BE2C (cell line): ENCODE data around the gene SEC14L5.
"Not testable (repeated sequence)": the region's sequence is repeated elsewhere in the genome, so short reads cannot be mapped to it uniquely, and the experiment has no call there.

Experiments used
- DNase-seq: peaks from one replicate; pipeline ENCODE4 v3.0.0-alpha.2; 2020
- H3K27me3 ChIP-seq: fragments of 250-450 bp; sonication (Bioruptor Pico); 2 replicates; pipeline ENCODE4 v1.5.1; 2020; ENCODE audit warnings: mild to moderate bottlenecking
- H3K36me3 ChIP-seq: fragments of 250-450 bp; sonication (Bioruptor Pico); 2 replicates; pipeline ENCODE4 v1.5.1; 2020; ENCODE audit warnings: mild to moderate bottlenecking
- H3K4me1 ChIP-seq: fragments of 250-450 bp; sonication (Bioruptor Pico); 2 replicates; pipeline ENCODE4 v1.5.1; 2020
- H3K4me3 ChIP-seq: 2 replicates; pipeline ENCODE4 v1.5.1; 2011; ENCODE audit warnings: low read depth, low read length
- H3K9me3 ChIP-seq: fragments of 250-450 bp; sonication (Bioruptor Pico); 2 replicates; pipeline ENCODE4 v1.5.1; 2020
- TF ChIP-seq, protein P1 (sequence below): IDR thresholded peaks from 2 replicates; pipeline ENCODE4 v1.5.1; 2012; ENCODE audit warnings: mild to moderate bottlenecking, low read depth, low read length

Gene SEC14L5

DNA sequence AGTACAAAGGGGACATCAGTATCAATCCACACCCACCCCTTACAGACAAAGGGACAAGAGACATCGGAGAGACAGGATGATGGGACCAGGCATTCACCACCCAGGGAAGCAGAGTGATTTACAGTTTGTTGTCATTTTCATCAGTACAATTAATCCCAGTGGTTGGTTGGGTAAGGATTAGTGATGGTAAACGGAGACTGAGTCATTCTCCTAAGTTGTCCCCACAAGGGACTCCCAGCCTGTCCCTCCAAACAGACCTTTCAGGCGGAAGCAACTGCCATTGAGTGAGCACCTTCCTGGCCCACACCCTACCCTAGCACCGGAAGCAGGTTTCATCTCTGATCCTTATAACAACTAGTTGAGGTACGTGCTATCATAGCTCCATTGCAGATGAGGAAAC, 32.3 kb upstream of the SEC14L5 start:
- Histone ChIP-seq H3K27me3 (0 out of 2 replicates have a peak, but pooled peaks cover 4% of the 10 kb centered on the region), H3K9me3 (no peaks in the 10 kb centered on the region; the same call in 1 of the 2 replicates), H3K4me1 (no peaks in the 10 kb centered on the region), H3K36me3 (no peaks in the 10 kb centered on the region), H3K4me3 (no peak overlapping the region)
- no peak for DNase-seq
- TF ChIP-seq, protein P1, sequence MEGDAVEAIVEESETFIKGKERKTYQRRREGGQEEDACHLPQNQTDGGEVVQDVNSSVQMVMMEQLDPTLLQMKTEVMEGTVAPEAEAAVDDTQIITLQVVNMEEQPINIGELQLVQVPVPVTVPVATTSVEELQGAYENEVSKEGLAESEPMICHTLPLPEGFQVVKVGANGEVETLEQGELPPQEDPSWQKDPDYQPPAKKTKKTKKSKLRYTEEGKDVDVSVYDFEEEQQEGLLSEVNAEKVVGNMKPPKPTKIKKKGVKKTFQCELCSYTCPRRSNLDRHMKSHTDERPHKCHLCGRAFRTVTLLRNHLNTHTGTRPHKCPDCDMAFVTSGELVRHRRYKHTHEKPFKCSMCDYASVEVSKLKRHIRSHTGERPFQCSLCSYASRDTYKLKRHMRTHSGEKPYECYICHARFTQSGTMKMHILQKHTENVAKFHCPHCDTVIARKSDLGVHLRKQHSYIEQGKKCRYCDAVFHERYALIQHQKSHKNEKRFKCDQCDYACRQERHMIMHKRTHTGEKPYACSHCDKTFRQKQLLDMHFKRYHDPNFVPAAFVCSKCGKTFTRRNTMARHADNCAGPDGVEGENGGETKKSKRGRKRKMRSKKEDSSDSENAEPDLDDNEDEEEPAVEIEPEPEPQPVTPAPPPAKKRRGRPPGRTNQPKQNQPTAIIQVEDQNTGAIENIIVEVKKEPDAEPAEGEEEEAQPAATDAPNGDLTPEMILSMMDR = no peak

DNA sequence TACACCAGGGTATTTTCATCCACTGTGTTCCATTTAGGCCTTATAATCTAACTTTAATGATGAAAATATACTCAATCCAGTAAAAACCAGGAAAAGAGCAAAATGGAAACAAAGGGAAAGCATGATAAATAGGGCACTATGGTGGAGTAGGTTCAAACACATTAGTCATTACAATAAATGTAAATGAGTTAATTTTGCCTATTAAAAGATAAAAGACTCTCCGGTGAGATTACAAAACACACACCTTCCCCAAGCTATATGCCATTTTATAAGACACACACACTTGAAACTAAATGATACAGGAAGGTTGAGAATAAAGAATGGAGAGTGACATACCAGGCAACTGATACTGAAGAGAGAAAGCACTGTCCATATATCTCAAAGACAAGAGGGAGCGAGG, 31.2 kb upstream of the SEC14L5 start:
- Histone ChIP-seq H3K27me3 (0 out of 2 replicates have a peak, but pooled peaks cover 4% of the 10 kb centered on the region), H3K4me3 (no peak overlapping the region), H3K36me3 (no peaks in the 10 kb centered on the region), H3K4me1 (no peaks in the 10 kb centered on the region), H3K9me3 (no peaks in the 10 kb centered on the region; the same call in 1 of the 2 replicates)
- TF ChIP-seq, protein P1 = no peak
- DNase-seq = no peak

GRCh38 chr16:4927661-4928060, 30.5 kb upstream of the SEC14L5 start:
- no peaks in the 10 kb centered on the region; the same call in 1 of the 2 replicates for H3K9me3 ChIP-seq
- H3K27me3 ChIP-seq = 0 out of 2 replicates have a peak, but pooled peaks cover 4% of the 10 kb centered on the region
- H3K36me3 ChIP-seq = no peaks in the 10 kb centered on the region
- H3K4me1 ChIP-seq = no peaks in the 10 kb centered on the region
- no peak overlapping the region for H3K4me3 ChIP-seq
- no peak for DNase-seq
- TF ChIP-seq, protein P1 = no peak

DNA sequence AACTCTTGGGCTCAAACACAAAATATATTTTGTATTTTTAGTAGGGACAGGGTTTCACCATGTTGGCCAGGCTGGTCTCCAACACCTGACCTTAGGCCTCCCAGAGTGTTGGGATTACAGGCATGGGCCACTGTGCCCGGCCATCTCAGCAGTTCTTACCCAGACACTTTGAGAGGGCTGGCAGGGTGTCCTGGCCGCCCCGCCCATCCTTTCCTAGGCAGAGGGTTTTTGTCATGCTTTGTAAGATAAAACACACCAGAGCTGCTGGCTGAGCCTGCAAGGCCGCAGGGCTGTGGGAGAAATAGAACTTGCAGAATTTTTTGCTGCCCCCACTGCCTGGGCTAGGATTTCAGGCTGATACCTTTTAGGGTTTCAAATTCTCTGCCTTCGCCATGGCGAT, 29.9 kb upstream of the SEC14L5 start:
- no peaks in the 10 kb centered on the region; the same call in 1 of the 2 replicates for H3K9me3 ChIP-seq
- H3K27me3 ChIP-seq = 0 out of 2 replicates have a peak, but pooled peaks cover 2% of the 10 kb centered on the region
- H3K4me1 ChIP-seq = no peaks in the 10 kb centered on the region
- DNase-seq = no peak
- TF ChIP-seq, protein P1 = no peak
- no peak overlapping the region for H3K4me3 ChIP-seq
- no peaks in the 10 kb centered on the region for H3K36me3 ChIP-seq

DNA sequence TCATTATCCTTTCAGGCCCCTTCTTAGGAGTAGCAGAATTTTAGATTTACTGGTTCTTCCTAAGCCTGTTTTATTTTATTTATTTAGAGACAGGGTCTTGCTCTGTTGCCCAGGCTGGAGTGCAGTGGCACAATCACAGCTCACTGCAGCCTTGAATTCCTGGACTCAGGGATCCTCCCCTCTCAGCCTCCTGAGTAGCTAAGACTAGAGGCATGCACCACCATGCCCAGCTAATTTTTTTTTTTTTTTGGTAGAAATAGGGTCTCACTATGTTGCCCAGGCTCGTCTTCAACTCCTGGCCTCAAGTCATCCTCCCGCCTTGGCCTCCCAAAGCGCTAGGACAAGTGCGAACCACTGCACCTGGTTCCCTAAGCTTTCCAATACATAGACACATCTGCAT, 28.5 kb upstream of the SEC14L5 start:
- not testable (repeated sequence) for H3K27me3 ChIP-seq, H3K4me3 ChIP-seq, H3K36me3 ChIP-seq, DNase-seq, H3K4me1 ChIP-seq, H3K9me3 ChIP-seq

GRCh38 chr16:4931381-4931780, 26.7 kb upstream of the SEC14L5 start:
- DNase-seq = no peak
- Histone ChIP-seq H3K27me3 (peaks cover 8% of the 10 kb centered on the region), H3K9me3 (no peaks in the 10 kb centered on the region; the same call in 1 of the 2 replicates), H3K4me3 (no peak overlapping the region), H3K4me1 (no peaks in the 10 kb centered on the region), H3K36me3 (no peaks in the 10 kb centered on the region)
- TF ChIP-seq, protein P1 = no peak

DNA sequence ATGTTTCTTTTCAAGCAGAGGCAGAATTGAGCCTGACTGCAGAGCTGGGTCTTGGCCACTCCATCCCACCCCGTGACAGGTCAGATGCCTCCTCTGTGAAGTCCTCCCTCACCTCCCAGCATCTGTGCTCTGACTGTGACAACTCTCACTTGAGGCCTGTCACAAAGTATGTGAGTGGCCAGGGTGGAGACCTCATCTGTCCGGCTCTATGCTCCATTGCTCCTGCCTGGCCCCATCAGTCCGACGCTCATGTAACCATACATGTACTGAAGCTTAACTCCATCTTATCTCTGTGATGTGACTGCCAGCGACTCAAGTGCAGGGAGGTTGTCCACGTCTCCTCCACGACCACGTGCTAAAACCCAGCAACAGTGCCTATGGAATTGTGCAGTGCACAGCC, 24.7 kb upstream of the SEC14L5 start:
- DNase-seq = no peak
- no peaks in the 10 kb centered on the region for H3K36me3 ChIP-seq
- H3K27me3 ChIP-seq = peaks cover 27% of the 10 kb centered on the region
- TF ChIP-seq, protein P1 = no peak
- H3K4me3 ChIP-seq = no peak overlapping the region
- no peaks in the 10 kb centered on the region for H3K9me3 ChIP-seq
- H3K4me1 ChIP-seq = no peaks in the 10 kb centered on the region
